Measurements from ENCODE around the gene PSMC5. TPM values are rescaled to one million over a fixed set of nuclear protein-coding genes. Genes with fewer than 3 reads are reported as not detected.
A peak's percentile ranks its signal among the peaks of the same experiment; 100 is the strongest.

The PSMC5 gene
- total RNA-seq, 4 donors from 2014 or later, result 79.5 to 110 (median 95.7) TPM

DNA sequence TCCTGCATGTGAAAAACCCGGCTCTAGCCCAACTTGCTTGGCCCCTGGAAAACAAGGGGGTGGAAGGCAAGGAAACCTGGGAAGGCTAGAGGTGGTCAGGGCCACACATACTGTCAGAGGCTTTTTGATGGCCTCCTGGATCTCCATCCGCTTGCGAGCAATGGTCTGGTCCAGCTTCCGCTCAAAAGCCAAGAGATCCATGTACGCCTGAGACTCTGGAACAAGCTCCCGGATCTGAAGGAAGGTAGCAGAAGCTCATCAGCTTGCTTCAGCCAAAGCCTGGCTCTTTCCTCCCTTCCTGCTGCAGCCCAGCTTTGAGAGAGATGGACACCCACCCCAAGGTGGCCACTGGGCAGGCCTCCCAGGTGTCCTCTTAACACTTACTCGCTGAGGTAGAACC, 9.6 kb downstream of the PSMC5 start:
- H3K27ac ChIP-seq, result peak overlapping the region in 3 of 4 donors; percentile 93 to 98 (median 98)

DNA sequence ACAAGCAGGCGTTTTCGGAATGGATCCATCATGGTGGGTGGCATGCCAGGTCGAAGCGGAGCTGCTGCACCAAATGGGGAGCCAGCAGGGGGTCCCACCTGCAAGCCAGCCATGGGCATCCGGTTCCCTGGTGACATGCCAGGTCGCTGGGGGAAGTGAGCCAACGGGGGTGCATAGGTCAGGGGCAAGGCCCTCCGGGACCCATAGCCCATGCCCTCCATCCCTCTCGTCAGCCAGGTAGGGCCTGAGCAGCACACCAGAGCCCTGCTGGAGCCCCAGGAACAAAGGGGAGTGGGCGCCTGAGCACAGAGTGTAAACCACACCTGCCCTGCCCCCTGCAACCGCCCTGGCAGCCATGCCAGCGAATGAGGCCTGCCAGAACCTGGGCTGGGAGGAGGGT, 10.2 kb downstream of the PSMC5 start:
- peak overlapping the region; percentile 62 to 98 (median 96) for H3K27ac ChIP-seq
- H3K4me1 ChIP-seq, result peaks cover 2 to 80% (median 35%) of the 10 kb centered on the region in 3 donors
- no peaks in the 10 kb centered on the region for H3K27me3 ChIP-seq
- H3K36me3 ChIP-seq, result peaks cover 0 to 54% of the 10 kb centered on the region in 2 donors
- peak overlapping the region in 1 of 2 donors; percentile 98 for H3K4me3 ChIP-seq
- ATAC-seq, result no peak
- WGBS, 2 donors (ENCODE audit: low coverage in 1 of 2), result 100% methylated on average over 1 of the region's 12 CpGs; no CpG with 5 or more reads in 1 of the 2 donors
- no peak for TF ChIP-seq EP300 (IDR thresholded peaks at IDR 0.05)
- TF ChIP-seq POLR2A (IDR thresholded peaks at IDR 0.05), result no peak
- TF ChIP-seq, protein P1, sequence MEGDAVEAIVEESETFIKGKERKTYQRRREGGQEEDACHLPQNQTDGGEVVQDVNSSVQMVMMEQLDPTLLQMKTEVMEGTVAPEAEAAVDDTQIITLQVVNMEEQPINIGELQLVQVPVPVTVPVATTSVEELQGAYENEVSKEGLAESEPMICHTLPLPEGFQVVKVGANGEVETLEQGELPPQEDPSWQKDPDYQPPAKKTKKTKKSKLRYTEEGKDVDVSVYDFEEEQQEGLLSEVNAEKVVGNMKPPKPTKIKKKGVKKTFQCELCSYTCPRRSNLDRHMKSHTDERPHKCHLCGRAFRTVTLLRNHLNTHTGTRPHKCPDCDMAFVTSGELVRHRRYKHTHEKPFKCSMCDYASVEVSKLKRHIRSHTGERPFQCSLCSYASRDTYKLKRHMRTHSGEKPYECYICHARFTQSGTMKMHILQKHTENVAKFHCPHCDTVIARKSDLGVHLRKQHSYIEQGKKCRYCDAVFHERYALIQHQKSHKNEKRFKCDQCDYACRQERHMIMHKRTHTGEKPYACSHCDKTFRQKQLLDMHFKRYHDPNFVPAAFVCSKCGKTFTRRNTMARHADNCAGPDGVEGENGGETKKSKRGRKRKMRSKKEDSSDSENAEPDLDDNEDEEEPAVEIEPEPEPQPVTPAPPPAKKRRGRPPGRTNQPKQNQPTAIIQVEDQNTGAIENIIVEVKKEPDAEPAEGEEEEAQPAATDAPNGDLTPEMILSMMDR (IDR thresholded peaks at IDR 0.05), result no peak
- no peak for TF ChIP-seq POLR2AphosphoS5 (IDR thresholded peaks at IDR 0.05)
- no peaks in the 10 kb centered on the region for H3K9me3 ChIP-seq

More for the DNA sequence above, 9.6 kb downstream of the PSMC5 start:
- Histone ChIP-seq H3K4me1 (peaks cover 2 to 80% (median 35%) of the 10 kb centered on the region in 3 donors), H3K27me3 (no peaks in the 10 kb centered on the region), H3K9me3 (no peaks in the 10 kb centered on the region), H3K4me3 (no peak overlapping the region), H3K36me3 (peaks cover 0 to 61% of the 10 kb centered on the region in 2 donors)
- TF ChIP-seq POLR2AphosphoS5 (IDR thresholded peaks at IDR 0.05) (no peak), EP300 (IDR thresholded peaks at IDR 0.05) (no peak), POLR2A (IDR thresholded peaks at IDR 0.05) (no peak)
- TF ChIP-seq, protein P1 (IDR thresholded peaks at IDR 0.05), result no peak
- WGBS, 2 donors (ENCODE audit: low coverage in 1 of 2), result 90 to 92% methylated on average over 3 to 6 of the region's 7 CpGs
- no peak for ATAC-seq

DNA sequence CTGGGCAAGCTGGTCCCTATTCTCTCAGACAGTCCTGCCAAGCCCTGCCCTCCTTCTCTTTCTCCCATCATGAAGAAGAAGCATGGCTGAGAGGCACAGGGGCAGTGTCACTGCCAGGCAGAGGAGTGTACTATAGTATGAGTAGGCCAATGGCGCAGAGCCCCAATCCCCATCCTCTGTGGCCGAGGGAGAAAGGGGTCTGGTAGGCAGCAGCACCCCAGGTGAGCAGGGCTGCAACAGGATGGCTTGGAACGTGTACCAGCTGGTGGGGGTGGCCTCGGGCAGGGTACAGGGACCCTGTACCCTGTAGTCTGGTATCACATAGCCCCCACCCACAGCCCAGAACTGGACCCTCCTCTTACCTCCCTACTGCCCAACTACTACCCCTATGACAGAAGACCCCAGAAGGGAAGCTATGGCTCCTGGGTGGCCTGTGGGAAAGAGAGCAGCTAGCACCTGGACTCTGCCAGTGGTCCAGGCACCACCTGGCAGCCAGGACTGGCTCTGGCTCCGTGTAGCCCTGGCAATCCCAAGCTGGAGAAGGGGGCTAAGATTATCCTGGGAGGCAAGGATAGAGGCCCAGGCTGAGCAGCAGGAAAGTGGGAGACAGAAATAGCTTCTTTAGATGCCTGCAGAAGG, 10.8 kb downstream of the PSMC5 start:
- TF ChIP-seq EP300 (IDR thresholded peaks at IDR 0.05), result no peak
- TF ChIP-seq POLR2AphosphoS5 (IDR thresholded peaks at IDR 0.05), result no peak
- TF ChIP-seq, protein P1 (IDR thresholded peaks at IDR 0.05), result no peak
- TF ChIP-seq POLR2A (IDR thresholded peaks at IDR 0.05), result no peak
- Histone ChIP-seq H3K36me3 (peaks cover 0 to 48% of the 10 kb centered on the region in 2 donors), H3K4me3 (peak overlapping the region in 1 of 2 donors; percentile 98), H3K4me1 (peaks cover 2 to 80% (median 35%) of the 10 kb centered on the region in 3 donors), H3K27me3 (no peaks in the 10 kb centered on the region), H3K9me3 (no peaks in the 10 kb centered on the region), H3K27ac (peak overlapping the region; percentile 62 to 98 (median 96))
- no peak for ATAC-seq
- WGBS, 2 donors (ENCODE audit: low coverage in 1 of 2), result 14 to 67% methylated on average over 1 to 3 of the region's 5 CpGs

DNA sequence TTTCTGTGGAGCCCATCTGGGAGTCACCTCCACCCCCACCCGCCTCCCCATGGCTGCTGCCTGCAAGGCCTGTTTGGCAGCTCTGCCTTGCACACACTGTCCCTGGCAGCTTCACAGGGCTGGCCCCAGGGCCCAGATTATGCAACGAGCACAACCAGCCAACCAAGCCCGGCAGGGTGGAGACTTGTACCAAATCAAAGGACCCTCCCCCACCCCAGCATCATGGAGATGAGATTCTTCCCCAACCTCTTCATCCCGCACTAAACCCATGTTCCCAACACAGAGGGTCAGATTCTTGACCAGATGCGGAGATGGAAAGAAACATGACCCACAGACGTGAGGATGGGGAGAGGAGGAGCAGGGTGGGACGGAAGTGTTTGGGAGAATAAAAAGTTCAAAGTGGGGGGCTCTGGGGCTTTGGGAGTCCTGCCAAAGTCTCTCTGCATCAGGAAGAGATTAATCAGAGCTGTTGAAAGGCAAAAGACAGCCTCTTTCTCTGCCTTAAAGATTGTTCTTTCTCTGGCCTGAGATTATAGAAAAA, 11.5 kb downstream of the PSMC5 start:
- H3K4me3 ChIP-seq, result peak overlapping the region; percentile 11 to 98
- peaks cover 0 to 42% of the 10 kb centered on the region in 2 donors for H3K36me3 ChIP-seq
- peak; percentile 80 for ATAC-seq
- H3K27ac ChIP-seq, result peak overlapping the region; percentile 91 to 98 (median 96)
- peaks cover 2 to 84% (median 36%) of the 10 kb centered on the region in 3 donors for H3K4me1 ChIP-seq
- 20% methylated on average over 3 of the region's 7 CpGs; no CpG with 5 or more reads in 1 of the 2 donors for WGBS, 2 donors (ENCODE audit: low coverage in 1 of 2)
- H3K27me3 ChIP-seq, result no peaks in the 10 kb centered on the region
- TF ChIP-seq POLR2AphosphoS5 (IDR thresholded peaks at IDR 0.05), result peak; percentile 95
- TF ChIP-seq, protein P1 (IDR thresholded peaks at IDR 0.05), result peak in 1 of 4 experiments; percentile 29
- peak in 1 of 2 donors; percentile 37 for TF ChIP-seq POLR2A (IDR thresholded peaks at IDR 0.05)
- TF ChIP-seq EP300 (IDR thresholded peaks at IDR 0.05), result peak; percentile 6
- H3K9me3 ChIP-seq, result no peaks in the 10 kb centered on the region

Data from gastroesophageal sphincter (tissue), 4 donors.